WTC11 (cell line): ENCODE results near the gene NUP214. TPM values are rescaled to one million over a fixed set of nuclear protein-coding genes. Genes with fewer than 3 reads are reported as not detected.

Experiments used
- ATAC-seq: fragments of 200-7000 bp; cut with Tn5 transposase; 2 replicates; pipeline ENCODE4 v1.10.0; 2021; ENCODE audit warnings: mild to moderate bottlenecking, moderate library complexity
- CTCF ChIA-PET: fragments of 300-600 bp; sonication (Branson Sonifier 250); formaldehyde crosslinking; loops from one replicate; lab custom pipeline; 2021; ENCODE audit warnings: antibody characterized with exemption; lab: Charles Lee
- POLR2A ChIA-PET: fragments of 350-600 bp; sonication (Branson Sonifier 250); formaldehyde crosslinking; loops from one replicate; lab custom pipeline; 2021; ENCODE audit warnings: antibody characterized with exemption; lab: Charles Lee
- DNase-seq: peaks from one replicate; pipeline ENCODE4 v3.0.0; 2021; ENCODE audit warnings: low spot score
- H3K27ac Mint-ChIP-seq: 2 replicates; pipeline ENCODE4 v1.8.0; 2021; ENCODE audit warnings: mixed read lengths
- H3K27me3 Mint-ChIP-seq: 2 replicates; pipeline ENCODE4 v1.8.0; 2021; ENCODE audit warnings: low read depth, mild to moderate bottlenecking, moderate library complexity, mixed read lengths
- H3K36me3 Mint-ChIP-seq: 2 replicates; pipeline ENCODE4 v1.8.0; 2021; ENCODE audit warnings: mixed read lengths
- H3K4me1 Mint-ChIP-seq: 2 replicates; pipeline ENCODE4 v1.8.0; 2022; ENCODE audit warnings: mixed read lengths
- H3K4me3 Mint-ChIP-seq: 2 replicates; pipeline ENCODE4 v1.8.0; 2021; ENCODE audit warnings: mild to moderate bottlenecking, moderate library complexity, mixed read lengths
- H3K9me3 Mint-ChIP-seq: 2 replicates; pipeline ENCODE4 v1.8.0; 2021; ENCODE audit warnings: mixed read lengths
- E2F5 ChIP-seq: sonication (generic); formaldehyde crosslinking; IDR thresholded peaks from 2 replicates; pipeline ENCODE4 v1.8.1; 2022; ENCODE audit warnings: mild to moderate bottlenecking, moderate library complexity, missing genetic modification reagents
- FOXK1 ChIP-seq: sonication (generic); formaldehyde crosslinking; IDR thresholded peaks from 2 replicates; pipeline ENCODE4 v1.8.0; 2022; ENCODE audit warnings: mild to moderate bottlenecking, moderate library complexity, missing genetic modification reagents
- GTF2I ChIP-seq: fragments of 250-450 bp; sonication (Bioruptor Pico); conservative IDR thresholded peaks from 2 replicates; pipeline ENCODE4 v1.4.0; 2021; ENCODE audit warnings: mild to moderate bottlenecking
- HMGA2 ChIP-seq: fragments of 250-450 bp; sonication (Bioruptor Pico); IDR thresholded peaks from 2 replicates; pipeline ENCODE4 v1.4.0; 2021; ENCODE audit warnings: mild to moderate bottlenecking, moderate library complexity
- MAX ChIP-seq: sonication (generic); formaldehyde crosslinking; IDR thresholded peaks from 2 replicates; pipeline ENCODE4 v1.8.0; 2022; ENCODE audit warnings: mild to moderate bottlenecking, missing genetic modification reagents
- MYBL2 ChIP-seq: sonication (generic); formaldehyde crosslinking; IDR thresholded peaks from 2 replicates; pipeline ENCODE4 v1.8.1; 2023; ENCODE audit warnings: mild to moderate bottlenecking, moderate library complexity, missing genetic modification reagents
- PREB ChIP-seq: sonication (generic); formaldehyde crosslinking; IDR thresholded peaks from 2 replicates; pipeline ENCODE4 v1.8.1; 2022; ENCODE audit warnings: mild to moderate bottlenecking, missing genetic modification reagents, moderate library complexity, borderline replicate concordance
- RORB ChIP-seq: fragments of 250-450 bp; sonication (Bioruptor Pico); IDR thresholded peaks from 2 replicates; pipeline ENCODE4 v1.9.0; 2021; ENCODE audit warnings: mild to moderate bottlenecking
- SOX15 ChIP-seq: fragments of 250-450 bp; sonication (Bioruptor Pico); IDR thresholded peaks from 2 replicates; pipeline ENCODE4 v1.9.0; 2021; ENCODE audit warnings: mild to moderate bottlenecking
- STAT6 ChIP-seq: sonication (generic); formaldehyde crosslinking; conservative IDR thresholded peaks from 2 replicates; pipeline ENCODE4 v1.8.1; 2023; ENCODE audit warnings: mild to moderate bottlenecking, low read depth, missing genetic modification reagents, moderate library complexity
- TEAD4 ChIP-seq: sonication (generic); formaldehyde crosslinking; IDR thresholded peaks from 2 replicates; pipeline ENCODE4 v1.8.0; 2022; ENCODE audit warnings: mild to moderate bottlenecking, missing genetic modification reagents
- ZNF121 ChIP-seq: sonication (generic); formaldehyde crosslinking; IDR thresholded peaks from 2 replicates; pipeline ENCODE4 v1.8.0; 2023; ENCODE audit warnings: missing genetic modification reagents
- ZNF138 ChIP-seq: sonication (generic); formaldehyde crosslinking; conservative IDR thresholded peaks from 2 replicates; pipeline ENCODE4 v1.8.1; 2022; ENCODE audit warnings: mild to moderate bottlenecking, moderate library complexity, missing genetic modification reagents
- ZNF232 ChIP-seq: sonication (generic); formaldehyde crosslinking; IDR thresholded peaks from 2 replicates; pipeline ENCODE4 v1.8.0; 2022; ENCODE audit warnings: mild to moderate bottlenecking, missing genetic modification reagents
- ZNF281 ChIP-seq: sonication (generic); formaldehyde crosslinking; IDR thresholded peaks from 2 replicates; pipeline ENCODE4 v1.8.0; 2023; ENCODE audit warnings: mild to moderate bottlenecking, missing genetic modification reagents
- ZNF317 ChIP-seq: sonication (generic); formaldehyde crosslinking; IDR thresholded peaks from 2 replicates; pipeline ENCODE4 v1.8.1; 2023; ENCODE audit warnings: low read depth, mild to moderate bottlenecking, moderate library complexity, missing genetic modification reagents, borderline replicate concordance
- ZNF423 ChIP-seq: fragments of 250-450 bp; sonication (Bioruptor Pico); IDR thresholded peaks from 2 replicates; pipeline ENCODE4 v2.1.2; 2022; ENCODE audit warnings: mild to moderate bottlenecking, moderate library complexity
- ZNF425 ChIP-seq: fragments of 250-450 bp; sonication (Bioruptor Pico); conservative IDR thresholded peaks from 2 replicates; pipeline ENCODE4 v1.9.0; 2021; ENCODE audit warnings: mild to moderate bottlenecking
- total RNA-seq: library from RNA; stranded (reverse); gene quantifications from 3 replicates; pipeline ENCODE4 v1.2.3, GENCODE V29; 2021

Gene NUP214
- total RNA-seq, 1 experiment from 2014 or later = 41.8 TPM

GRCh38 chr9:131167146-131167692 is 41.8 kb downstream of the NUP214 start (continued):
- TF ChIP-seq PREB (CRISPR knock-in tag) = no peak
- TF ChIP-seq SOX15 = no peak
- TF ChIP-seq ZNF281 = no peak
- no peak for TF ChIP-seq ZNF423 (CRISPR knock-in tag)
- no peak for TF ChIP-seq TEAD4 (CRISPR knock-in tag)
- no peak for TF ChIP-seq MAX (CRISPR knock-in tag)
- no peak for TF ChIP-seq GTF2I (CRISPR knock-in tag)
- TF ChIP-seq ZNF232 (CRISPR knock-in tag) = no peak
- TF ChIP-seq MYBL2 = no peak
- TF ChIP-seq RORB (CRISPR knock-in tag) = no peak

GRCh38 chr9:131167936-131168335 is 42.5 kb downstream of the NUP214 start:
- no peak for TF ChIP-seq ZNF138
- no peak for TF ChIP-seq ZNF121 (CRISPR knock-in tag)
- TF ChIP-seq E2F5 (CRISPR knock-in tag) = no peak
- TF ChIP-seq ZNF317 (CRISPR knock-in tag) = no peak
- TF ChIP-seq ZNF425 = no peak
- no peak for TF ChIP-seq FOXK1
- H3K27me3 Mint-ChIP-seq = no peaks in the 10 kb centered on the region
- no peak overlapping the region for H3K4me3 Mint-ChIP-seq
- CTCF ChIA-PET = interaction anchor here (1.3 kb wide), 1 partner anchor 168 kb away, joined by 5 read pairs; no protein-coding TSS in a partner anchor
- no peak overlapping the region for H3K27ac Mint-ChIP-seq
- ATAC-seq (no peak), DNase-seq (no peak)
- peaks cover 5% of the 10 kb centered on the region; the same call in 1 of the 2 replicates for H3K9me3 Mint-ChIP-seq
- peaks cover 34% of the 10 kb centered on the region for H3K36me3 Mint-ChIP-seq
- no peaks in the 10 kb centered on the region for H3K4me1 Mint-ChIP-seq
- POLR2A ChIA-PET = no interaction called here

- H3K36me3 Mint-ChIP-seq = peaks cover 26% of the 10 kb centered on the region
- no peak overlapping the region for H3K27ac Mint-ChIP-seq
- H3K27me3 Mint-ChIP-seq = no peaks in the 10 kb centered on the region
- H3K9me3 Mint-ChIP-seq = peaks cover 5% of the 10 kb centered on the region; the same call in 1 of the 2 replicates
- H3K4me3 Mint-ChIP-seq = no peak overlapping the region
- POLR2A ChIA-PET = no interaction called here
- CTCF ChIA-PET = interaction anchor here (1.1 kb wide), 1 partner anchor 167 kb away, joined by 3 read pairs; no protein-coding TSS in a partner anchor
- no peaks in the 10 kb centered on the region for H3K4me1 Mint-ChIP-seq
- DNase-seq = no peak
- no peak for ATAC-seq
- no peak for TF ChIP-seq HMGA2 (CRISPR knock-in tag)
- TF ChIP-seq ZNF281 = no peak
- TF ChIP-seq STAT6 (CRISPR knock-in tag) = no peak
Observed at GRCh38 chr9:131169563-131170240, 44.3 kb downstream of the NUP214 start.
